Ishikawa (cell line): ENCODE data around the gene SPATC1L.

Source experiments
- CEBPB ChIP-seq: IDR thresholded peaks from 2 replicates; pipeline ENCODE4 v1.6.1; 2012
- CREB1 ChIP-seq: IDR thresholded peaks from 2 replicates; pipeline ENCODE4 v1.6.1; 2012; ENCODE audit warnings: low read depth
- EGR1 ChIP-seq: IDR thresholded peaks from 2 replicates; pipeline ENCODE4 v1.6.1; 2012
- EP300 ChIP-seq: IDR thresholded peaks from 2 replicates; pipeline ENCODE4 v1.6.1; 2012; ENCODE audit warnings: borderline replicate concordance
- FOXM1 ChIP-seq: IDR thresholded peaks from 2 replicates; pipeline ENCODE4 v1.6.1; 2012; ENCODE audit warnings: low read depth, borderline replicate concordance
- NFIC ChIP-seq: IDR thresholded peaks from 2 replicates; pipeline ENCODE4 v1.6.1; 2012
- RAD21 ChIP-seq: IDR thresholded peaks from 2 replicates; pipeline ENCODE4 v1.6.1; 2012; ENCODE audit warnings: low read depth
- TAF1 ChIP-seq: IDR thresholded peaks from 2 replicates; pipeline ENCODE4 v1.6.1; 2012; ENCODE audit warnings: low read depth, mild to moderate bottlenecking
- TCF12 ChIP-seq: IDR thresholded peaks from 2 replicates; pipeline ENCODE4 v1.6.1; 2012; ENCODE audit warnings: low read depth
- TEAD4 ChIP-seq: IDR thresholded peaks from 2 replicates; pipeline ENCODE4 v1.6.1; 2012
- YY1 ChIP-seq: IDR thresholded peaks from 2 replicates; pipeline ENCODE4 v1.6.1; 2012; ENCODE audit warnings: low read depth
- ZBTB7A ChIP-seq: IDR thresholded peaks from 2 replicates; pipeline ENCODE4 v1.6.1; 2012; ENCODE audit warnings: low read depth
- TF ChIP-seq, protein P1 (sequence below): IDR thresholded peaks from 2 replicates; pipeline ENCODE4 v1.6.1; 2012
- TF ChIP-seq, protein P2 (sequence below): IDR thresholded peaks from 2 replicates; pipeline ENCODE4 v1.6.1; 2012
- TF ChIP-seq, protein P3 (sequence below): IDR thresholded peaks from 2 replicates; pipeline ENCODE4 v1.6.1; 2012; ENCODE audit warnings: low read depth, mild to moderate bottlenecking

Gene SPATC1L

DNA sequence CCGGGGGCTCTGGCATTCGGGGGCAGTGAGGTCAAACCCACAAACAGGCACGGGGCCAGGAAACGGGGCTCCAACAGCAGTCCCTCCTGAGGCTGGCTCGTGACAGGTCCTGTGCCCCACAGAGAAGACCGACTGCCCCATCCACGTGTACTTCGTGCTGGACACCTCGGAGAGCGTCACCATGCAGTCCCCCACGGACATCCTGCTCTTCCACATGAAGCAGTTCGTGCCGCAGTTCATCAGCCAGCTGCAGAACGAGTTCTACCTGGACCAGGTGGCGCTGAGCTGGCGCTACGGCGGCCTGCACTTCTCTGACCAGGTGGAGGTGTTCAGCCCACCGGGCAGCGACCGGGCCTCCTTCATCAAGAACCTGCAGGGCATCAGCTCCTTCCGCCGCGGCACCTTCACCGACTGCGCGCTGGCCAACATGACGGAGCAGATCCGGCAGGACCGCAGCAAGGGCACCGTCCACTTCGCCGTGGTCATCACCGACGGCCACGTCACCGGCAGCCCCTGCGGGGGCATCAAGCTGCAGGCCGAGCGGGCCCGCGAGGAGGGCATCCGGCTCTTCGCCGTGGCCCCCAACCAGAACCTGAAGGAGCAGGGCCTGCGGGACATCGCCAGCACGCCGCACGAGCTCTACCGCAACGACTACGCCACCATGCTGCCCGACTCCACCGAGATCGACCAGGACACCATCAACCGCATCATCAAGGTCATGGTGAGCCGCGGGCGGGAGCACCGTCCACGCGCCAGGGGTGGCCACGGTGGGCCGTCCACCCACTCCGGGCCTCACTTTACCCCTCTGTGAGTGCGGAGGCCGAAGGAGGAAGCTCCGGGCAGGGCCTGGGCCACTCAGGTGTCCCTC lies 72.2 kb downstream of the SPATC1L start:
- TF ChIP-seq TEAD4 (no peak), YY1 (no peak)

DNA sequence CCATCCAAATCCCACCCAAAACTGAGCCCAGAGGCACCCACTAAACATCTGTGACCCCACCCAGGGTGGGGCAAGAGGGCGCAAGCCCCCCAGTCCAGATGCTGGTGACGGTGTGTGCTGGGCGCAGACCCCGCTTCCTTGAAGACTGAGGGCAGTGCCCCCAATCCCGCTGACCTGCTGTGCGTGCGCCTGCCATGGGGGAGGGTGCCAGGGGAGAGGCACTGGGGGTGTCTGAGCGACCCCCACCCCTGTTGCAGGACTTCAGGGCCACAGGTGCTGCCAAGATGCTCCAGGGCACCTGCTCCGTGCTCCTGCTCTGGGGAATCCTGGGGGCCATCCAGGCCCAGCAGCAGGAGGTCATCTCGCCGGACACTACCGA lies 73.1 kb downstream of the SPATC1L start:
- no peak for TF ChIP-seq NFIC
- no peak for TF ChIP-seq YY1
- TF ChIP-seq, protein P1, sequence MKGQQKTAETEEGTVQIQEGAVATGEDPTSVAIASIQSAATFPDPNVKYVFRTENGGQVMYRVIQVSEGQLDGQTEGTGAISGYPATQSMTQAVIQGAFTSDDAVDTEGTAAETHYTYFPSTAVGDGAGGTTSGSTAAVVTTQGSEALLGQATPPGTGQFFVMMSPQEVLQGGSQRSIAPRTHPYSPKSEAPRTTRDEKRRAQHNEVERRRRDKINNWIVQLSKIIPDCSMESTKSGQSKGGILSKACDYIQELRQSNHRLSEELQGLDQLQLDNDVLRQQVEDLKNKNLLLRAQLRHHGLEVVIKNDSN = no peak
- no peak for TF ChIP-seq TCF12
- TF ChIP-seq, protein P2, sequence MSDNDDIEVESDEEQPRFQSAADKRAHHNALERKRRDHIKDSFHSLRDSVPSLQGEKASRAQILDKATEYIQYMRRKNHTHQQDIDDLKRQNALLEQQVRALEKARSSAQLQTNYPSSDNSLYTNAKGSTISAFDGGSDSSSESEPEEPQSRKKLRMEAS = no peak
- TF ChIP-seq RAD21 = no peak
- no peak for TF ChIP-seq EP300
- no peak for TF ChIP-seq CEBPB
- TF ChIP-seq TEAD4 = no peak
- TF ChIP-seq CREB1 = no peak
- TF ChIP-seq, protein P3, sequence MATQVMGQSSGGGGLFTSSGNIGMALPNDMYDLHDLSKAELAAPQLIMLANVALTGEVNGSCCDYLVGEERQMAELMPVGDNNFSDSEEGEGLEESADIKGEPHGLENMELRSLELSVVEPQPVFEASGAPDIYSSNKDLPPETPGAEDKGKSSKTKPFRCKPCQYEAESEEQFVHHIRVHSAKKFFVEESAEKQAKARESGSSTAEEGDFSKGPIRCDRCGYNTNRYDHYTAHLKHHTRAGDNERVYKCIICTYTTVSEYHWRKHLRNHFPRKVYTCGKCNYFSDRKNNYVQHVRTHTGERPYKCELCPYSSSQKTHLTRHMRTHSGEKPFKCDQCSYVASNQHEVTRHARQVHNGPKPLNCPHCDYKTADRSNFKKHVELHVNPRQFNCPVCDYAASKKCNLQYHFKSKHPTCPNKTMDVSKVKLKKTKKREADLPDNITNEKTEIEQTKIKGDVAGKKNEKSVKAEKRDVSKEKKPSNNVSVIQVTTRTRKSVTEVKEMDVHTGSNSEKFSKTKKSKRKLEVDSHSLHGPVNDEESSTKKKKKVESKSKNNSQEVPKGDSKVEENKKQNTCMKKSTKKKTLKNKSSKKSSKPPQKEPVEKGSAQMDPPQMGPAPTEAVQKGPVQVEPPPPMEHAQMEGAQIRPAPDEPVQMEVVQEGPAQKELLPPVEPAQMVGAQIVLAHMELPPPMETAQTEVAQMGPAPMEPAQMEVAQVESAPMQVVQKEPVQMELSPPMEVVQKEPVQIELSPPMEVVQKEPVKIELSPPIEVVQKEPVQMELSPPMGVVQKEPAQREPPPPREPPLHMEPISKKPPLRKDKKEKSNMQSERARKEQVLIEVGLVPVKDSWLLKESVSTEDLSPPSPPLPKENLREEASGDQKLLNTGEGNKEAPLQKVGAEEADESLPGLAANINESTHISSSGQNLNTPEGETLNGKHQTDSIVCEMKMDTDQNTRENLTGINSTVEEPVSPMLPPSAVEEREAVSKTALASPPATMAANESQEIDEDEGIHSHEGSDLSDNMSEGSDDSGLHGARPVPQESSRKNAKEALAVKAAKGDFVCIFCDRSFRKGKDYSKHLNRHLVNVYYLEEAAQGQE = no peak
- no peak for TF ChIP-seq ZBTB7A
- no peak for TF ChIP-seq EGR1
- no peak for TF ChIP-seq TAF1
- no peak for TF ChIP-seq FOXM1
